DOHH2 (cell line): ENCODE measurements around the gene PSME2.

Source experiments
- EZH2phosphoT487 ChIP-seq: fragments of 200-600 bp; sonication (generic); IDR thresholded peaks from 2 replicates; pipeline ENCODE4 v1.6.1; 2017; ENCODE audit warnings: borderline replicate concordance, mild to moderate bottlenecking, antibody characterized with exemption, low read length, moderate library complexity, mixed read lengths
- TF ChIP-seq, protein P1 (sequence below): fragments of 200-600 bp; sonication (generic); IDR thresholded peaks from one replicate; pipeline ENCODE4 v1.5.1; 2014; ENCODE audit warnings: antibody characterized with exemption, mild to moderate bottlenecking, low read depth, low read length; ENCODE audit not compliant: poor library complexity, severe bottlenecking

DNA sequence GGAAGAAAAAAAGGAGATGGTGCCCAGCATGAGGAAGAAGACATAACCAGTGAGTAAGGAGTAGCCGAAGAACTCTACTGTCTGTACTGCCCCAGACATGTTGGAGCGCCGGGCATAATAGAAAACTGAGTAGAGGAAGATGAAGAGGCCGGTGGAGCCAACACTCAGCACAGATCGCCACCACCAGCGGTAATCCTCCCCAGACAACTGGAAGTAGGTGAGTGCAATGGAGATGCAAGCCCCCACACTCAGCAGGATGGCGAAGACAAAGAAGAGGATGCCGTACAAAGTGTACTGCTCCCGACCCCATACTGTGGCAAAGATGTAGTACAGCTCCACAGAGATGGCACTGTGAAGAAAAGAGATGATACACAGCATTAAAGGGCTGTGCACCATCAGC is 43.0 kb upstream of the PSME2 start:
- TF ChIP-seq, protein P1, sequence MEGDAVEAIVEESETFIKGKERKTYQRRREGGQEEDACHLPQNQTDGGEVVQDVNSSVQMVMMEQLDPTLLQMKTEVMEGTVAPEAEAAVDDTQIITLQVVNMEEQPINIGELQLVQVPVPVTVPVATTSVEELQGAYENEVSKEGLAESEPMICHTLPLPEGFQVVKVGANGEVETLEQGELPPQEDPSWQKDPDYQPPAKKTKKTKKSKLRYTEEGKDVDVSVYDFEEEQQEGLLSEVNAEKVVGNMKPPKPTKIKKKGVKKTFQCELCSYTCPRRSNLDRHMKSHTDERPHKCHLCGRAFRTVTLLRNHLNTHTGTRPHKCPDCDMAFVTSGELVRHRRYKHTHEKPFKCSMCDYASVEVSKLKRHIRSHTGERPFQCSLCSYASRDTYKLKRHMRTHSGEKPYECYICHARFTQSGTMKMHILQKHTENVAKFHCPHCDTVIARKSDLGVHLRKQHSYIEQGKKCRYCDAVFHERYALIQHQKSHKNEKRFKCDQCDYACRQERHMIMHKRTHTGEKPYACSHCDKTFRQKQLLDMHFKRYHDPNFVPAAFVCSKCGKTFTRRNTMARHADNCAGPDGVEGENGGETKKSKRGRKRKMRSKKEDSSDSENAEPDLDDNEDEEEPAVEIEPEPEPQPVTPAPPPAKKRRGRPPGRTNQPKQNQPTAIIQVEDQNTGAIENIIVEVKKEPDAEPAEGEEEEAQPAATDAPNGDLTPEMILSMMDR = no peak
- no peak for TF ChIP-seq EZH2phosphoT487
